ENCODE measurements around the gene GRB10. TPM values are rescaled to one million over a fixed set of nuclear protein-coding genes. Genes with fewer than 3 reads are reported as not detected.

Gene GRB10
- total RNA-seq, 4 donors from 2014 or later, result 32.1 to 50.3 (median 38.1) TPM

DNA sequence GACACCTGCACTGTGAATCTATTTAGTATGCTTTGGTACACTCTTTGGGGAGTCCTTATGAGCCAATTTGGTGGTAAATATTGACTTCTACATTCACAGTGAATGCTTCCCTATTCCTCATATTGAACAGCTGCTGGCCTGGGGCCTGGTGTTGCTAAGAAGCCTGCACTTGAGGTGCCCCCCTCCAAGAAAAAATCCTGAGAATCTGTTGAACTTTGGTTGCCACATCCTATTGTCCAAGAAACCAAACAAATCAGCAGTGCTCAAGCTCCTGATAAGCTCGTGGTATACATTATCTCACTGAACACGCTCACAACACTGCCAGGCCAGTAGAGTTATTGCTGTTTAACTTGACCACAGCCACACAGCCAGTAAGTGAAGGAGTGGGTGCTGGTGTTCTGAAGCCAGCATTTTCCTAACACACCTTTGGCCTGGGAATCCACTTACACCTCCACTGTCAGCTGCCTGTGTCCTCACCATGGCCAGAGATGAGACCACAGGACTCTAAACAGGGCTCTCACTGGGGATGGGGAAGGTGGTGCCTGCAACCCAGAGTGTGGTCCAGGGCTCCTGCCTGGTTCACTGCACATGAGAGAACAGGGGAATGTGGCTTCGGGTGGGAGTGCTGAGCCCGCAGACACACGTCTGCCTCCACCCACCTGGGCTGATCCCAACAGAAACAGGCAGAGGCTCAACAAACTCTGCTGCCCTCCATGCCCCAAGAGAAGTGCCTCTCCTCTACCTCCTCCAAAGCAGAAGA is 224.2 kb downstream of the GRB10 start:
- no peak overlapping the region for H3K4me3 ChIP-seq
- TF ChIP-seq POLR2A (IDR thresholded peaks at IDR 0.05) (no peak), CTCF (IDR thresholded peaks at IDR 0.05) (no peak)
- no peaks in the 10 kb centered on the region for H3K9me3 ChIP-seq
- no peak for DNase-seq
- H3K36me3 ChIP-seq, result no peaks in the 10 kb centered on the region
- H3K4me1 ChIP-seq, result peaks cover 0 to 69% (median 2%) of the 10 kb centered on the region in 4 donors
- no peaks in the 10 kb centered on the region for H3K27me3 ChIP-seq
- peak overlapping the region in 1 of 4 donors; percentile 49 for H3K27ac ChIP-seq

GRCh38 chr7:50557099-50557498 is 225.6 kb downstream of the GRB10 start:
- H3K27me3 ChIP-seq, result no peaks in the 10 kb centered on the region
- H3K4me3 ChIP-seq, result peak overlapping the region in 2 of 4 donors; percentile 15 to 24
- TF ChIP-seq CTCF (IDR thresholded peaks at IDR 0.05) (no peak), POLR2A (IDR thresholded peaks at IDR 0.05) (no peak)
- no peaks in the 10 kb centered on the region for H3K36me3 ChIP-seq
- peaks cover 0 to 62% (median 2%) of the 10 kb centered on the region in 4 donors for H3K4me1 ChIP-seq
- no peaks in the 10 kb centered on the region for H3K9me3 ChIP-seq
- H3K27ac ChIP-seq, result peak overlapping the region in 2 of 4 donors; percentile 68 to 79
- DNase-seq, result no peak

DNA sequence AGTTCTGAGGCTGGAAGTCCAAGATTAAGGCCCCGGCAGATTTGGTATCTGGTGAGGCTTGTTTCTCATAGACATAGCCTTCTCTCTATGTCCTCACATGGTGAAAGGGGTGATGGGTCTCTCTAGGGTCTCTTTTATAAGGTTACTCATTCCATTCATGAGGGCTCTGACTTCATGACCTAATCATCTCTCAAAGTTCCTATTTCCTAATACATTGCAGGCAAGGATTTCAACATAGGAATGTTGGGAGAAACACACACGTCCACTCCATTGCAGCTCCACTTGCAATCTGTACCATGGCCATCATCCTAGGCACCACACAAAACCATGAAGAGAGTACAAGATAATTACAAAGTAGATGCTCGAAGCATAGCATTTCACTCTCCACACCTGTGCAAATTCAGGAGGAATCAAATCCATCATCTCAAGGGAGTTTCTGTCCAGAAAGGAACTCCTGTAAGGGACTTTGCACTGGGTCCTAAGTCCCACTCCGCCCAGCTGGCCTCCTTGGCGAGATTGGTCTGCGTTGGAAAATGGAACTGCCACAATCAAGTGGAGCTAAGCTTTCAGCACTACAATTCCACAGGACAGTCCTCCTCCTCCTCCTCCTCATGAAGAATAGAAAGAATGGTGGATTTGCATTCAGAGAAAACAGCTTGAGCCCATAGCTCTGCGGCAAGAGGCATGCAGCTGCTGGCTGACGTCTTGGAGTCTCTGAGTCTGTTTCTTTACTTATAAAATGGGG is 226.3 kb downstream of the GRB10 start:
- H3K27me3 ChIP-seq, result no peaks in the 10 kb centered on the region
- peak overlapping the region in 2 of 4 donors; percentile 15 to 24 for H3K4me3 ChIP-seq
- no peaks in the 10 kb centered on the region for H3K36me3 ChIP-seq
- H3K27ac ChIP-seq, result peak overlapping the region in 2 of 4 donors; percentile 68 to 79
- H3K9me3 ChIP-seq, result no peaks in the 10 kb centered on the region
- TF ChIP-seq POLR2A (IDR thresholded peaks at IDR 0.05) (no peak), CTCF (IDR thresholded peaks at IDR 0.05) (peak in 3 of 6 experiments; percentile 27 to 31 (median 28))
- DNase-seq, result peak in 2 of 3 donors; percentile 78 to 88
- peaks cover 0 to 55% (median 2%) of the 10 kb centered on the region in 4 donors for H3K4me1 ChIP-seq

GRCh38 chr7:50555594-50556140 is 227.0 kb downstream of the GRB10 start:
- Histone ChIP-seq H3K4me1 (peaks cover 0 to 47% (median 2%) of the 10 kb centered on the region in 4 donors), H3K4me3 (no peak overlapping the region), H3K27me3 (no peaks in the 10 kb centered on the region), H3K36me3 (no peaks in the 10 kb centered on the region), H3K27ac (peak overlapping the region in 2 of 4 donors; percentile 68 to 79), H3K9me3 (no peaks in the 10 kb centered on the region)
- TF ChIP-seq POLR2A (IDR thresholded peaks at IDR 0.05) (no peak), CTCF (IDR thresholded peaks at IDR 0.05) (no peak)
- no peak for DNase-seq

- Histone ChIP-seq H3K4me1 (peaks cover 0 to 43% (median 2%) of the 10 kb centered on the region in 4 donors), H3K4me3 (no peak overlapping the region), H3K27me3 (no peaks in the 10 kb centered on the region), H3K9me3 (no peaks in the 10 kb centered on the region), H3K36me3 (no peaks in the 10 kb centered on the region), H3K27ac (no peak overlapping the region)
- no peak for DNase-seq
- TF ChIP-seq POLR2A (IDR thresholded peaks at IDR 0.05), result no peak
- no peak for TF ChIP-seq CTCF (IDR thresholded peaks at IDR 0.05)
These were observed 228.0 kb downstream of the GRB10 start for GRCh38 chr7:50554431-50555322.

Measured in Peyer's patch (tissue), 4 donors.